GM12864 (cell line): ENCODE measurements around the gene KCNAB2.
A peak's percentile ranks its signal among the peaks of the same experiment; 100 is the strongest.

Source experiments
- DNase-seq: peaks from one replicate; pipeline ENCODE4 v3.0.0-alpha.2; 2011; ENCODE audit warnings: low read depth
- H3K4me3 ChIP-seq: 2 replicates; pipeline ENCODE4 v1.5.1; 2011; ENCODE audit warnings: mild to moderate bottlenecking, low read depth, low read length, control low read depth
- CTCF ChIP-seq: IDR thresholded peaks from 2 replicates; pipeline ENCODE4 v1.5.1; 2011; ENCODE audit warnings: low read depth, mild to moderate bottlenecking, moderate library complexity, low read length, control low read depth, inconsistent platforms; ENCODE audit errors: missing control alignments

KCNAB2 gene

GRCh38 chr1:6141592-6141991 is 95.9 kb downstream of the KCNAB2 start:
- DNase-seq: no peak
- no peak overlapping the region for H3K4me3 ChIP-seq
- peak; percentile 45 for TF ChIP-seq CTCF

- H3K4me3 ChIP-seq: no peak overlapping the region
- DNase-seq: no peak
- TF ChIP-seq CTCF: no peak
These were observed 96.4 kb downstream of the KCNAB2 start for GRCh38 chr1:6142036-6142621.

- no peak overlapping the region for H3K4me3 ChIP-seq
- TF ChIP-seq CTCF: no peak
- no peak for DNase-seq
These were observed 97.0 kb downstream of the KCNAB2 start for GRCh38 chr1:6142734-6143133.

- H3K4me3 ChIP-seq: no peak overlapping the region
- DNase-seq: no peak
- no peak for TF ChIP-seq CTCF
These were observed 97.7 kb downstream of the KCNAB2 start for GRCh38 chr1:6143395-6143794.

GRCh38 chr1:6144175-6144574 is 98.5 kb downstream of the KCNAB2 start:
- no peak for TF ChIP-seq CTCF
- no peak for DNase-seq

GRCh38 chr1:6144647-6145395 is 99.1 kb downstream of the KCNAB2 start:
- no peak for DNase-seq
- no peak overlapping the region for H3K4me3 ChIP-seq
- no peak for TF ChIP-seq CTCF

More at GRCh38 chr1:6144175-6144574, 98.5 kb downstream of the KCNAB2 start:
- no peak overlapping the region for H3K4me3 ChIP-seq

GRCh38 chr1:6145396-6145750 is 99.7 kb downstream of the KCNAB2 start:
- H3K4me3 ChIP-seq: no peak overlapping the region
- DNase-seq: no peak
- no peak for TF ChIP-seq CTCF
